Liver (tissue), 9 donors: ENCODE results near the gene BAIAP2. TPM values are rescaled to one million over a fixed set of nuclear protein-coding genes. Genes with fewer than 3 reads are reported as not detected.

ENCODE experiments used
- DNase-seq: peaks from one replicate; pipeline ENCODE4 v3.0.0-alpha.2; 2017; ENCODE audit warnings: low spot score
- H3K27ac ChIP-seq, 2 donors: one replicate each; pipeline ENCODE4 v1.7.0; 2013; ENCODE audit warnings: inconsistent platforms in 2 of 2, low read length in 2 of 2, control low read depth in 1 of 2, low read depth in 1 of 2, mild to moderate bottlenecking in 1 of 2
- H3K27me3 ChIP-seq, 4 donors: one replicate each; pipeline versions ENCODE4 v1.6.1 to v1.7.0; 2013; ENCODE audit warnings: low read length in 3 of 4, inconsistent platforms in 1 of 4, mild to moderate bottlenecking in 1 of 4, moderate library complexity in 1 of 4; ENCODE audit not compliant: control insufficient read depth in 4 of 4, insufficient read depth in 4 of 4
- H3K36me3 ChIP-seq, 4 donors: one replicate each; pipeline versions ENCODE4 v1.6.1 to v1.7.0; 2013; ENCODE audit warnings: low read length in 3 of 4, mild to moderate bottlenecking in 3 of 4, low read depth in 1 of 4, moderate library complexity in 1 of 4; ENCODE audit not compliant: control insufficient read depth in 4 of 4, insufficient read depth in 3 of 4
- H3K4me1 ChIP-seq, 4 donors: one replicate each; pipeline versions ENCODE4 v1.6.1 to v1.7.0; 2013; ENCODE audit warnings: low read length in 3 of 4, mild to moderate bottlenecking in 3 of 4, moderate library complexity in 1 of 4; ENCODE audit not compliant: control insufficient read depth in 4 of 4, insufficient read depth in 4 of 4
- H3K4me3 ChIP-seq, 3 donors: one replicate each; pipeline versions ENCODE4 v1.6.1 to v1.7.0; 2013; ENCODE audit warnings: low read length in 3 of 3, control low read depth in 1 of 3, low read depth in 1 of 3, mild to moderate bottlenecking in 1 of 3
- H3K9ac ChIP-seq, 2 donors: one replicate each; pipeline ENCODE4 v1.7.0; 2013; ENCODE audit warnings: low read length in 2 of 2, mild to moderate bottlenecking in 2 of 2, moderate library complexity in 2 of 2, control low read depth in 1 of 2, low read depth in 1 of 2
- H3K9me3 ChIP-seq, 4 donors: one replicate each; pipeline versions ENCODE4 v1.6.1 to v1.7.0; 2013; ENCODE audit warnings: low read length in 3 of 4; ENCODE audit not compliant: control insufficient read depth in 4 of 4
- ATF3 ChIP-seq: IDR thresholded peaks from 2 replicates; pipeline ENCODE4 v1.6.1; 2016; ENCODE audit warnings: antibody characterized with exemption
- EGR1 ChIP-seq, 2 donors: IDR thresholded peaks; 2 replicates each; pipeline ENCODE4 v1.6.1; 2016 to 2018; ENCODE audit warnings: antibody characterized with exemption in 2 of 2, low read depth in 2 of 2
- FOXA1 ChIP-seq: IDR thresholded peaks from 2 replicates; pipeline ENCODE4 v1.6.1; 2016; ENCODE audit warnings: antibody characterized with exemption
- GABPA ChIP-seq, 2 donors: IDR thresholded peaks in 1 of 2; conservative IDR thresholded peaks in 1 of 2; 2 replicates each; pipeline ENCODE4 v1.6.1; 2016; ENCODE audit warnings: antibody characterized with exemption in 2 of 2, mild to moderate bottlenecking in 1 of 2, moderate library complexity in 1 of 2
- HNF4A ChIP-seq, 2 donors: conservative IDR thresholded peaks; 2 replicates each; pipeline ENCODE4 v1.6.1; 2016; ENCODE audit warnings: antibody characterized with exemption in 2 of 2, mild to moderate bottlenecking in 2 of 2
- RAD21 ChIP-seq, 2 donors: IDR thresholded peaks; 2 replicates each; pipeline ENCODE4 v1.6.1; 2016; ENCODE audit warnings: antibody characterized with exemption in 2 of 2, mild to moderate bottlenecking in 2 of 2
- REST ChIP-seq: IDR thresholded peaks from 2 replicates; pipeline ENCODE4 v1.6.1; 2016; ENCODE audit warnings: antibody characterized with exemption, mild to moderate bottlenecking
- RXRA ChIP-seq, 2 donors: IDR thresholded peaks; 2 replicates each; pipeline ENCODE4 v1.6.1; 2017 to 2018; ENCODE audit warnings: antibody characterized with exemption in 2 of 2, mild to moderate bottlenecking in 1 of 2
- SP1 ChIP-seq: IDR thresholded peaks from 2 replicates; pipeline ENCODE4 v1.6.1; 2018; ENCODE audit warnings: antibody characterized with exemption, mild to moderate bottlenecking
- TAF1 ChIP-seq: conservative IDR thresholded peaks from 2 replicates; pipeline ENCODE4 v1.6.1; 2016; ENCODE audit warnings: antibody characterized with exemption, mild to moderate bottlenecking
- ZBTB33 ChIP-seq: IDR thresholded peaks from 2 replicates; pipeline ENCODE4 v1.6.1; 2016; ENCODE audit warnings: antibody characterized with exemption
- WGBS: extraction: QIAGEN DNeasy Blood & Tissue Kit; methylation state at CpG from one replicate; pipeline ENCODE4 v1.1.7; 2013; 5-methylcytosine and 5-hydroxymethylcytosine counted together
- polyA plus RNA-seq, 2 donors: library from polyadenylated mRNA; stranded (reverse) in 1 of 2; unstranded in 1 of 2; fragments of 200-250 nt in 1 of 2; fragments of >200 nt in 1 of 2; fragmentation: Nextera tagmentation in 1 of 2; extraction: Ambion mirVana in 1 of 2; gene quantifications; one replicate each; pipeline versions ENCODE4 v1.2.1 to v1.2.3, GENCODE V29; 2013 to 2015
- total RNA-seq, 2 donors: library from RNA; depleted of rRNA; stranded (reverse); fragments of >200 nt; gene quantifications; one replicate each; pipeline ENCODE4 v1.2.3, GENCODE V29; 2014
- donor health status: healthy.
- donor health status: healthy.
- donor health status: healthy.
- donor health status: healthy.
- donor health status: healthy.

BAIAP2 gene
- total and polyA plus RNA-seq, 4 donors, result 8.1 to 61.3 (median 44.9) TPM

GRCh38 chr17:81061027-81061735 lies 26.2 kb downstream of the BAIAP2 start:
- Histone ChIP-seq H3K27me3 (no peaks in the 10 kb centered on the region), H3K4me3 (no peak overlapping the region), H3K4me1 (peaks cover 13 to 34% (median 30%) of the 10 kb centered on the region in 4 donors), H3K9ac (no peak overlapping the region), H3K36me3 (peaks cover 8 to 28% (median 12%) of the 10 kb centered on the region in 4 donors), H3K27ac (no peak overlapping the region), H3K9me3 (no peaks in the 10 kb centered on the region)
- TF ChIP-seq GABPA (IDR thresholded peaks at IDR 0.05 in 1 of 2, conservative IDR thresholded peaks at IDR 0.05 in 1 of 2), result no peak
- no peak for TF ChIP-seq ATF3
- no peak for TF ChIP-seq RXRA (IDR thresholded peaks at IDR 0.05)
- TF ChIP-seq HNF4A (conservative IDR thresholded peaks at IDR 0.05), result no peak
- no peak for TF ChIP-seq ZBTB33
- no peak for TF ChIP-seq TAF1
- TF ChIP-seq RAD21 (IDR thresholded peaks at IDR 0.05), result no peak
- no peak for DNase-seq
- WGBS, result 94% methylated on average over 28 of the region's 28 CpGs

- DNase-seq, result no peak
- Histone ChIP-seq H3K4me3 (no peak overlapping the region), H3K4me1 (peaks cover 13 to 42% (median 35%) of the 10 kb centered on the region in 4 donors), H3K27me3 (no peaks in the 10 kb centered on the region), H3K9ac (no peak overlapping the region), H3K27ac (no peak overlapping the region), H3K9me3 (no peaks in the 10 kb centered on the region), H3K36me3 (peaks cover 8 to 25% (median 12%) of the 10 kb centered on the region in 4 donors)
- 93% methylated on average over 19 of the region's 19 CpGs for WGBS
- TF ChIP-seq SP1 (no peak), GABPA (IDR thresholded peaks at IDR 0.05 in 1 of 2, conservative IDR thresholded peaks at IDR 0.05 in 1 of 2) (no peak), FOXA1 (no peak), EGR1 (IDR thresholded peaks at IDR 0.05; ENCODE audit: low read depth in 2 of 2) (no peak), TAF1 (no peak), REST (no peak), ZBTB33 (no peak)
These were observed 27.2 kb downstream of the BAIAP2 start for GRCh38 chr17:81062014-81062780.
